ENCODE results near the gene MSI2. TPM values are rescaled to one million over a fixed set of nuclear protein-coding genes. Genes with fewer than 3 reads are reported as not detected.

MSI2 gene
- total RNA-seq, 2 experiments from 2014 or later, result 107 to 111 TPM

DNA sequence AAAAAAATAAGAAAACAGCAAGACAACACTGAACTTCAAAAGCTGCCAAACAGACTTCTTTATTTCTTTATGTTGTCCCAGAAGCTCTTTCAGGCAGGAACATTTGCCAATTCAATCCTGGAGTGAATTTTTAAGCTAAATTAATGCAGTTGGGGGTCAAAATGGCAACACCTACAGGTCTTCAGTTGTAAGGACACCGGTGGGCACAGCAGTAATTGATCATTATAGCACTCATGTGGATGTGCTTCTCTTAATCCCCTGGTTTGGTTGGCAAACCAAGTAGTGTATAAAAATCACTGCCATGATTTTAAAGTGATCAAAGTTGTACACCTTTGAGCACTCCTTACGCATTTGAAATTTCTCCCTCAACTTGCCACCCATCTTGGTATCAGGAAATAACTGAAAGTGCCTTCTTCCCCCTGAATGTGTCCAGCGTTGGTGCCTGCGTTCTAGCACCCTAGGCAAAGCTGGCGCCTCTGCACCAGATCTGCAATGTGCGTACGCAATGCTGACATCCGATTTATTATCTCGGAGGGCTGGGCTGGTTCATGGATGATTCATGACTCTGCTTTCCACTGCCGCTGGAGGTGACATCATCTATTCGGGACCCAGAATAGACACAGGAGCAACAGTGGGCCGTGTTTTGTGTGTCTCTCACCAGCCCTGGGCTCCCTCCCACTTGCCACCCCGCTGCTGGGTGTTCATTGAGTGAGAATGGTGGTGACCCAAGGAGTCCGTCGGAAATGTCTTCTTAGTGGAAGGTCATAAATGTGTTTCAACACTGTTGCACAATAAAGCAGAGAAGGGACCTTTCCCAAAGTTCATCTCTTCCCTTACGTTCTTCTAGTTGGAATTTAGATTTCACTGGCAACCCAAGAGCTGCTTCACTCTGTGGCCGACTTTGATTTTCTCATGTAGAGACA is 285.4 kb downstream of the MSI2 start:
- no peaks in the 10 kb centered on the region for H3K9me3 Mint-ChIP-seq
- H3K27ac Mint-ChIP-seq, result no peak overlapping the region
- H3K4me3 Mint-ChIP-seq, result no peak overlapping the region
- H3K4me1 Mint-ChIP-seq, result peaks cover 21% of the 10 kb centered on the region
- H3K27me3 Mint-ChIP-seq, result no peaks in the 10 kb centered on the region
- CTCF ChIA-PET, result no interaction called here
- no peaks in the 10 kb centered on the region for H3K36me3 Mint-ChIP-seq (ENCODE audit: low read depth)
- DNase-seq, result no peak
- POLR2A ChIA-PET, result no interaction called here

DNA sequence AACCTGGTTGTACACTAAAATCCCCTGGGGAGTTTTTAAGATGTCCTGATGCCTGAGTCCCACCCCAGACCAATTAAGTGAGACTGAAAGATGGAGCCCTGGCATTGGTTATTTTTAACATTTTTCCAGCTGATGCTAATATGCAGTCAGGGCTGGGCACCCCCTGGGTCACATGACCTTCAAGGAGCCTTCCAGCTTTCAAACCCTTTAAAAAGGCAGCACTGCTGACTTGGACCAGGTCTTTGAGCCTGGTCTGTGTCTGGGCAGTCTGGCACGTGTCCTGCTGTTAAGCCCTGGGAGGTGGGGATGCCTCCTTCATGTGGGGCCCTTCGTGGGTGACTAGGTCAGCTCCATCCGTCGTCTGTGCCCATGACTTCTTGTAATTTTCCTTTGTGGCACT is 286.2 kb downstream of the MSI2 start:
- Mint-ChIP-seq H3K4me3 (no peak overlapping the region), H3K4me1 (peaks cover 19% of the 10 kb centered on the region), H3K36me3 (ENCODE audit: low read depth) (no peaks in the 10 kb centered on the region), H3K9me3 (no peaks in the 10 kb centered on the region), H3K27ac (no peak overlapping the region), H3K27me3 (no peaks in the 10 kb centered on the region)
- ChIA-PET POLR2A (no interaction called here), CTCF (no interaction called here)
- no peak for DNase-seq

DNA sequence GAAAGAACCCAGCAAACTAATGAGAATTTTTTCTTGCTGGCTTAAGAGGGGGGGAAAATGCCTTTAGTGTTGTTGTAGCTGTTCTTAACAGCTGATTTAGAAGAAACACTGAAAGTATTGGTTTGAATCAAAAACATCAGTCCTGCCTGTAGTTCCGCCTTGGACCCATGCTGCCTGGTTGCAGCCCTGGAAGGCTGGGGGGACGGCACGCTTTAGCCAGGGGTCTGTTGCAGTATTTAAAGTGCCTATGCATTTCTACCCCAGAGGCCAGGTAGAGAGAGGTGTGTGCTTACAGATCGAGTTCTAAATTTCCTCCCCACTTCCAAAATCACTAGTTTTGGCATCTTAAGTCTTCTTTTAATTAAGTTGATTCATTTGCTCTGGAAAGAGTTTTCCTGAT is 286.9 kb downstream of the MSI2 start:
- DNase-seq, result no peak
- H3K27ac Mint-ChIP-seq, result no peak overlapping the region
- no peaks in the 10 kb centered on the region for H3K9me3 Mint-ChIP-seq
- ChIA-PET CTCF (no interaction called here), POLR2A (no interaction called here)
- no peak overlapping the region for H3K4me3 Mint-ChIP-seq
- peaks cover 13% of the 10 kb centered on the region for H3K4me1 Mint-ChIP-seq
- no peaks in the 10 kb centered on the region for H3K27me3 Mint-ChIP-seq
- H3K36me3 Mint-ChIP-seq (ENCODE audit: low read depth), result no peaks in the 10 kb centered on the region

DNA sequence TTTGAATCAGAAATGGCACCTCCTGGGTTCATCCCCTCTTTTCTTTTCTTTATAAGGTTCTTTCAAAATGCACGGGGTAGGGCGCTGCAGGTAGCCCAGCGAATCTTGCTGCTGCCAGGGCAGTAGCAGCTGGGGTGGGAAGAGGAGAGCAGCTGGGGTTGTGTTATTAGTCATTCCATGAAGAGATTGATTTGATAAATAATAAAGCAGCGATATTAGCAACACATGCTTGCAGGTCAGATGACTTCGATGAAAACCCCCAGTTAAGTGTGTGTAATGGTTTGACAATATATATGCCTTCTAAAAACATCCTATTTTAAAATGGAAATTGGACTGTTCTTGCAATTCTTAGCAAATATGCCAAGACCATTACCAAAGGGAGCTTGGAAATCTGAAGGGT is 288.1 kb downstream of the MSI2 start:
- Mint-ChIP-seq H3K27ac (no peak overlapping the region), H3K4me3 (no peak overlapping the region), H3K36me3 (ENCODE audit: low read depth) (no peaks in the 10 kb centered on the region), H3K4me1 (peaks cover 11% of the 10 kb centered on the region), H3K9me3 (no peaks in the 10 kb centered on the region), H3K27me3 (no peaks in the 10 kb centered on the region)
- no peak for DNase-seq
- ChIA-PET CTCF (interaction anchor here (1.2 kb wide), 1 partner anchor 196 kb away, joined by 4 read pairs; no protein-coding TSS in a partner anchor), POLR2A (no interaction called here)

DNA sequence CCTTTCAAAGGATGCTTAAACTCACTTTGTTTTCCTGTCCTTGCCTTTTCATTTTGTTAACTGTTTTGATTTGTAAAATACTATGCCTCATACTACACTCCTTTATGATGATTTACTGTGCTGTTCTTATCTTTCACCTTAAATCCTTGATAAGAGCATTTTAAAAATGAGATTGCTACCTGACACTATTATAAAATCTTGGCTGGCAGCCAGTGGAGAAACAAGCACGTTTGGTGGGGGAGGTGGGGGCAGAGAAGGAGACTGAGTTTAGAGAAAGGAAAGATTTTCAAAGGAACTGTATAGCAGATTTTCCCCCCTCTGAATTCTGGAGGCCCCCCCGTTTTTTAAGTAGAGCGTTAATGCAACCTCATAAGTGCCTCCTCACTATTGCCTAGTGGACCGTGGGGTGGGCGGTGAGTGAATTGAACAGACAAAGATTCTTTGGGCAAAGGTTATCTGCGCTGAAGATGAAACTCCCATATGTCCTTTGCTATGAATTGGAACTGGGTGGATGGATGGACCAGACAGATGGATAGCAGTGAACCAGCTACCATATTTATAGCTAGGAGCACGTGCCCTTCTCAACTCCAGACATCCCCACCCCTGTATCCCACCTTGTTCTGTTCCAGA is 288.6 kb downstream of the MSI2 start:
- H3K9me3 Mint-ChIP-seq, result no peaks in the 10 kb centered on the region
- peaks cover 11% of the 10 kb centered on the region for H3K4me1 Mint-ChIP-seq
- no peaks in the 10 kb centered on the region for H3K27me3 Mint-ChIP-seq
- POLR2A ChIA-PET, result no interaction called here
- CTCF ChIA-PET, result interaction anchor here (1.2 kb wide), 1 partner anchor 195 kb away, joined by 4 read pairs; no protein-coding TSS in a partner anchor
- H3K4me3 Mint-ChIP-seq, result no peak overlapping the region
- no peaks in the 10 kb centered on the region for H3K36me3 Mint-ChIP-seq (ENCODE audit: low read depth)
- no peak overlapping the region for H3K27ac Mint-ChIP-seq
- DNase-seq, result no peak

DNA sequence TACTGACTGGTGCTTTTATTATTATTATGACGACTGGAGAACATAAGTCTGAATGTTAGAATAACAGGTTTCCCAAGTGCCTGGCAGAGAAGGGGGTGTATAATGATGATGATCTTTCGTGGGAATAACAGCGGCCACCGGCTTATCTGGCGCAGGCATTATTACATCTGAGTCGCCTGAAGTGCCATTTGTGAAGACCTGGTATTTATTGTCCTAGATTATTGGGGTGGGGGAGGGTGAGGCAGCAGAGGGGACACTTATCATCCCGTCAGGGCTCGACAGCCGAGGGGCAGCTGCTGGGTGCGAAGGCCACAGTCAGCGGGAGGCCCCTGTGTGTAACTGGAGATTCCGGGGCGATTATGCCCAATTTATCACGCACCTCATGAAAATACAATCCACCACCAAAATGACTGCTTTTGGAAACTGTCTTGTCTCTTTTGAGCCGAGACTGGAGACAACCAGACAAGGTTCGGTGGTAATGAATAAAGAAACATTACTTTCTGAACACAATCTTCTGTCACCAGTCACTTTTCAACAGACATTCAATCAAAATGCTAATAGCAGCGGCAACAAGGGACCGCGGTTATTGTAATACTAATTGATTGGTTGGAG is 289.5 kb downstream of the MSI2 start:
- H3K4me1 Mint-ChIP-seq, result peaks cover 11% of the 10 kb centered on the region
- CTCF ChIA-PET, result no interaction called here
- no peaks in the 10 kb centered on the region for H3K9me3 Mint-ChIP-seq
- no peak for DNase-seq
- POLR2A ChIA-PET, result no interaction called here
- no peaks in the 10 kb centered on the region for H3K27me3 Mint-ChIP-seq
- H3K27ac Mint-ChIP-seq, result no peak overlapping the region
- no peak overlapping the region for H3K4me3 Mint-ChIP-seq
- no peaks in the 10 kb centered on the region for H3K36me3 Mint-ChIP-seq (ENCODE audit: low read depth)

DNA sequence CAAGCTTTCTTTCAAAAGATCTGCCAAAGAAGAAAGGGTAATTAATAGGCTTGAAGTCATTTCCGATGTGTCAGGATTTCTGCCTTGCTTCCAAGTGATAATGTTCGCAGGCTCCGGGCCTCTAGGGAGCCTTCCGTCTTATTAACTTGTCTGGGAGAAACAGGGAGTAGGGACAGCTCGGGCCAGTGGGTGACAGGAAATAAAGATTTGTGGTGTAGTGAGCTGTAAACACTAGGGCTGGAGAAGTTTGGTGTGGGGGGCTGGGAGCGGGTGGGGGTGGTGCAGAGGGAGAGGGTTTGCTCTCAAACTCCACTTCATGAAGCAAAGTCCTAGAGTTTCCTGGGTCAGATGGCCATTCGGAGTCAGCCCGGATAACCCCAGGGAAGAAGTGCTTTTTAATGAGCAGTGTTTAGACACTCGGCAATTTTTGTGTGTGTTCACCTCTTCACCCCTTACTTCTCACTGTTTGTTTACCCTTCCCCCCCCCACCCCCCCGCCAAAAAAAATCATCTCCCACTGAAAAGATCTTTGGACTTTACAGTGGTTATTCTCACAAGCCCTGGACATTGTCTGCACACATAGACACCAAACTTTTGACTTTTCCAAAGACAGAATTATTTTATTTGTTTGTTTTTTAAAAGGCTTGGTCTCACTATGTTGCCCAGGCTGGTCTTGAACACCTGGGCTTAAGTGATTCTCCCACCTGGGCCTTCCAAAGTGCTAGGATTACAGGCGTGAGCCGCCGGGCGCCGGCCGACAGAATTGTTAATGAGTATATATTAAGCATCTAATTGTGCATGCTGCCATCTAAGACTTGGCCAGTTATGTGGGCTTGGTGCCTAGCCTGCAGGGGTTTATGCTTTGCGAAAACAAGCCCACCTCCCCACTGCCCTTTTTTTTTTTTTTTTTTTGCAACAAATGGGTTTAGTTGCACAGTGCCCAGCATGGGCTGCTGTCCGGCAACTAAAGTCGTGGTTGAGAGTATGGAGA is 292.4 kb downstream of the MSI2 start:
- ChIA-PET POLR2A (no interaction called here), CTCF (no interaction called here)
- Mint-ChIP-seq H3K4me1 (peaks cover 10% of the 10 kb centered on the region), H3K27ac (no peak overlapping the region), H3K36me3 (ENCODE audit: low read depth) (no peaks in the 10 kb centered on the region), H3K9me3 (no peaks in the 10 kb centered on the region), H3K4me3 (no peak overlapping the region), H3K27me3 (no peaks in the 10 kb centered on the region)
- DNase-seq, result no peak

DNA sequence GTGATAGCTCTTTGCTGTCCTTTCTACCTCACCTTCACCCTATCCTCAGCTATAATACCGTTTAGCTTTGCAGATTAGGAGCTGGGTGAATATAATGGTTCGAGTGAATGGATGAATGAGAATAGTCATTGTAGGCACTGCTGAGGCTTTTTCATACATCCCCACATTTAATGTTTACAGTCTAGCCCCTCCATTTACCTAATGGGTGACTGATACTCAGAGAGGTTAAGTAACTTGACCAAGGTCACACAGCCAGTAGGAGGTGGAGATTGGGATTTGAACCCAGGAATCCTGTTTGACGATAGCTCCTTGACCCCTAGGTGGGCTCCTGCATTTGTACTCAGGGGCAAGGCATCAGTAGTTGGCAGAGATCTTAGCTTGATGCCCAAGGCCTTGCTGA is 293.1 kb downstream of the MSI2 start:
- Mint-ChIP-seq H3K4me3 (no peak overlapping the region), H3K27ac (no peak overlapping the region), H3K9me3 (no peaks in the 10 kb centered on the region), H3K36me3 (ENCODE audit: low read depth) (no peaks in the 10 kb centered on the region), H3K27me3 (no peaks in the 10 kb centered on the region), H3K4me1 (peaks cover 4% of the 10 kb centered on the region)
- ChIA-PET POLR2A (no interaction called here), CTCF (interaction anchor here (1.3 to 1.5 kb wide), 2 partner anchors 49 to 122 kb away, joined by 3 to 8 read pairs; no protein-coding TSS in a partner anchor)
- DNase-seq, result no peak

DNA sequence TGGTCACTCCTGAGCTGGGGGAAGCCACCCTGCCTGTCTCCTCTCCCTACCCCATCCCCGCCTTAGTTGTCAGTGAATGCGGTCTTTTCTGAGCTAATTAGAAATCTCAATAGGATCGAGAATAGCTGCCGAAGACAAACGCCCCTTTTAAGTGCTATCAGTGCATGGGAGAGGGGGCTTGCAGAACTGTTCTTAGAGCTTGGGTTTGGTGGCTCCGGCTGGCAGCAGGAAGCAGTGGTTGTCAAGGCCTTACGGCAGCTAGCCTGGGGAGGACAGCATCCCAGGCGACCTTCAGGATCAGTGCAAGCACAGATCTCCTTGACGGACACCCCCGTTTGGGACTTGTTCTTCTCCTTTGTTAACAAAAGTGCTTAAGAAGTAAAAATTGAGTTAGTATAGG is 293.7 kb downstream of the MSI2 start:
- Mint-ChIP-seq H3K36me3 (ENCODE audit: low read depth) (no peaks in the 10 kb centered on the region), H3K27ac (no peak overlapping the region), H3K4me3 (no peak overlapping the region), H3K4me1 (peaks cover 4% of the 10 kb centered on the region), H3K27me3 (no peaks in the 10 kb centered on the region), H3K9me3 (no peaks in the 10 kb centered on the region)
- ChIA-PET CTCF (interaction anchor here (1.3 to 1.5 kb wide), 2 partner anchors 48 to 122 kb away, joined by 3 to 8 read pairs; no protein-coding TSS in a partner anchor), POLR2A (no interaction called here)
- no peak for DNase-seq

DNA sequence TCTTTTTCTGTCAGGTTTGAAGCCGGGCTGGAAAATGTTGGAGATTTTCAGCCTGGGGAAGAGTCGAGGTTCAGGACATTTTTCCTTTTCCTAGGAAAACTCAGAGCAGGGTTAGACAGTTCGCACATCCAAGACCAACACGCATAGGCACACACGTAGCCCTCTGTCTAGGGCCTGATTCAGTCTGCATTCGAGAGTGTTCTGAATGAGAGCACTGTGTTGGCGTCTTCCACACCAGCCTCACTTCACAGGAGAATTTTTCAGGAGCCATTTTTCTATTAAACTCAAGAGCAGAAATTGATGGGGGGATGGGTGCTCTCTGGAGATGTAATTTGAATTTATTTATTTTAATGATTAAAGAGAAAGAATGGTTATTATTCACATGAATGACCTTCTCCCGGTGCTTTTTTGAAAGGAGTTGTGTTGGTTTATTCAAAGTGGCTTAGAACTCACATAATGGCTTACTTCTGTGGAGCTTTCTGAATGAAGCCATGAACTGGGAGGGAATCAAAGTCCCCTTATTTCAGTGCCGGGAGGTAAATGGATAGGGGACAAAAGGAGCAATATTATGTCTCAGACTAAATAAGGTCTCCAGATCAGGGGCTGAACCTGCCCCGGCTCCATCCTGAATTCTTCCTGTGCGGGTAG is 294.5 kb downstream of the MSI2 start:
- Mint-ChIP-seq H3K4me3 (no peak overlapping the region), H3K36me3 (ENCODE audit: low read depth) (no peaks in the 10 kb centered on the region), H3K4me1 (peaks cover 4% of the 10 kb centered on the region), H3K9me3 (no peaks in the 10 kb centered on the region), H3K27me3 (no peaks in the 10 kb centered on the region), H3K27ac (no peak overlapping the region)
- no peak for DNase-seq
- ChIA-PET POLR2A (no interaction called here), CTCF (interaction anchor here (1.3 to 1.5 kb wide), 2 partner anchors 47 to 121 kb away, joined by 3 to 8 read pairs; no protein-coding TSS in a partner anchor)

DNA sequence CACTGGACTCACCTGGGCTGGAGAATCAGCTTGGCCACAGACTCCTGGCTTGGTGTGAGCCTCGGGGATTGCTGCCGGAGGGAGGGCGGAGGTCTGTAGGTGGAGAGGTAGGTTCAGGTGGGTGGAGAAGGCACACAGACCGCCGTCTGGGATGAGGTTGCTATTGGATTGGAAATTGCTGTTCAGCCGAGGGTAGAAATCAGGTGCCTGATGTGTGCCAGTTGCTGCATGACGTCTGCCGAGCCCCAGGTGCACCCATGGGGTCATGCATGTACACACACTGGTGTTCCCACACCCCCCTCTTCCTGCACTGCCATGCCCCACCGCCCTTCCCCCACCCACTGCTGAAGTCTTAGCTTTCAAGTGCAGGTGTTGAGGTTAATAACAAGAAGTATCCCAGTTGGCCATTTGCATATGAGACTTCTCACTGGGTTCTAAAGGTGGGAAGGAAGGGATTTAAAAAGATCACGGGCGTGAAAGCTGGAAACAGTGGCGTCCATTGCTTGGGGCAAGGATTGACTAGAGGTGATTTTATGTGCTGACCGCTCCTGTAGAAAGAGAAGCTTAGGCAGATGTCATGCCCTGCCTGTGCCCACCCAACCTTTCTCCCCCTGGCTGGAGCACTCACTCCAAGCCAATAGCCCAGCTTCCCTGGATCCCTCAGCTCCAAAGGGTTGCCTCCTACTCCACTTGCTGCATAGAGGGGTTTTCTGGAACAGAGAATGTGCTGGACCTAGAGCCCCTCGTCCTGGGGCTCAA is 295.2 kb downstream of the MSI2 start:
- CTCF ChIA-PET, result interaction anchor here (0.9 to 1.7 kb wide), 3 partner anchors 33 to 121 kb away, joined by 3 to 7 read pairs (median 3); no protein-coding TSS in a partner anchor
- Mint-ChIP-seq H3K4me1 (peaks cover 4% of the 10 kb centered on the region), H3K4me3 (no peak overlapping the region), H3K27me3 (no peaks in the 10 kb centered on the region), H3K27ac (no peak overlapping the region), H3K9me3 (no peaks in the 10 kb centered on the region), H3K36me3 (ENCODE audit: low read depth) (no peaks in the 10 kb centered on the region)
- DNase-seq, result no peak
- POLR2A ChIA-PET, result no interaction called here

Data from activated CD4-positive, alpha-beta memory T cell treated with anti-CD3 and anti-CD28 coated beads, Interleukin-2, amount 10 ng/mL, durations not matched to agents 7 days and 5 days (primary cell).